Uterus (tissue), 2 donors: ENCODE results near the gene XYLT1.

Source experiments
- CTCF ChIP-seq, 4 experiments: fragments of 200-600 bp in 2 of 4; fragments of 450-650 bp in 2 of 4; sonication (generic) in 2 of 4; IDR thresholded peaks; one replicate each; pipeline ENCODE4 v1.5.1; 2016 to 2019; ENCODE audit warnings: antibody characterized with exemption in 4 of 4, mild to moderate bottlenecking in 2 of 4, moderate library complexity in 1 of 4
- POLR2A ChIP-seq, 2 donors: fragments of 450-650 bp; IDR thresholded peaks; one replicate each; pipeline ENCODE4 v1.6.1; 2016; ENCODE audit warnings: antibody characterized with exemption in 2 of 2, mild to moderate bottlenecking in 1 of 2, moderate library complexity in 1 of 2

- TF ChIP-seq CTCF (IDR thresholded peaks at IDR 0.05) (no peak), POLR2A (IDR thresholded peaks at IDR 0.05) (no peak)
Observed at GRCh38 chr16:17488506-17488905, 17.7 kb upstream of the XYLT1 start.
